ENCODE measurements around the gene C5AR1.

GRCh38 chr19:47269596-47269995 lies 40.1 kb upstream of the C5AR1 start:
- TF ChIP-seq CTCF (IDR thresholded peaks at IDR 0.05; ENCODE audit: low read length) (no peak), EZH2 (IDR thresholded peaks at IDR 0.05; ENCODE audit: borderline replicate concordance, low read length) (no peak)
